Right kidney (tissue), 1 donor: ENCODE measurements around the gene DCST2.
"Not testable (repeated sequence)": the region's sequence is repeated elsewhere in the genome, so short reads cannot be mapped to it uniquely, and the experiment has no call there.

ENCODE experiments used
- DNase-seq: peaks from one replicate; pipeline ENCODE4 v3.0.0-alpha.2; 2016

DCST2 gene

DNA sequence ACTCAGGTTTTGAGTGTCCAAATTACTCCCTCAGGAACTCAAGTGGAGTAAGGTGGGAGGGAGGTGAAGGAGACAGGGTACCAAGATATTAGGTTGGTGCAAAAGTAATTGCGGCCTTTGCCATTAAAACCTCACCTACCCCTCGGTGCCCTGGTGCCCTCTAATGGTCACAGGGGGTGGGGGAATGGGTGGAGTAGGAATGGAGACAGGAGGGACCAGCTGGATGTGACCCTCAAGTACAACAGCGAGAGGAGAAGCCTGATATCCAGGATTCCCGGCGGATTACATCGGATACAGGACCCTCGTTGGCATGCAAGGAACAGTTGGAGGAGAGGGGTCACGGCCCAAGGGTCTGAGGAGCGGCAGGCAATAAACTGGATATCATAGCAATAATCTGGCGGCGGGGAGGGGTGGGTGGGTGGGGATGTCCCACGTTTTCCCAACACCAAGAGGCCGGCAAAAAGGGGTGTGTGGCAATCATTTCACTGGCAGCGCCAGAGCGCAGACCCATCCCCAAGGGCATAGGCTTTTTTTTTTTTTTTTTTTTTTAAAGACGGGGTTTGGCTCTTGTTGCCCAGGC, 35.3 kb downstream of the DCST2 start:
- DNase-seq = no peak

DNA sequence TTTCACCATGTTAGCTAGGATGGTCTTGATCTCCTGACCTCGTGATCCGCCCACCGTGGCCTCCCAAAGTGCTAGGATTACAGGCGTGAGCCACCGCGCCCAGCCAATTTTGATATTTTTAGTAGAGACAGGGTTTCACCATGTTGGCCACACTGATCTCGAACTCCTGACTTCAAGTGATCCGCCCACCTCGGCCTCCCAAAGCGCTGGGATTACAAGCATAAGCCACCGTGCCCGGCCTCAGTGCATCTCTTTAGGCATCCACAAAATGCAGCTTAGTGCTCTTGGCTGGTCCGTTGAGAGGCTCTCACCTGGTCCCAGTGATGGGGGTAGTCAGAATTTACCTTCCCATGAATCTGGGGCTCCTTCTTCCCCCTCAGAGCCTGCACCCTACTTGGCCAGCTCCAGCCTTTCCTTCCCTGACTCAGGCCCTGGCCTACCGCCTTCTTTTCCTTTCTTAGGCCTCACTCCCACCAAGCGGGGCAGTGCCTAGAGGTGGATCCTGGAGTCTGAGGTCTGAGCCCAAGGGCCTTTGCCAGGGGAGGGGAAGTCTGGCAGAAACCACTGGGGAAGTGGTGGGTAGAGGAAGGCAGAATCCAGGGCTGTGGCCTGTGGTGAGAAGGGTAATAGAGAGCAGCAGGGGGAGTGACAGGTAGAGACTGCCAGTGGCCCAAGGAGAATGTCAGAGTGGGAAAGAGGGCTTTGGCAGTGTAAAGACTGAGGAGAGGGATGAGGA, 36.4 kb downstream of the DCST2 start:
- DNase-seq = no peak

DNA sequence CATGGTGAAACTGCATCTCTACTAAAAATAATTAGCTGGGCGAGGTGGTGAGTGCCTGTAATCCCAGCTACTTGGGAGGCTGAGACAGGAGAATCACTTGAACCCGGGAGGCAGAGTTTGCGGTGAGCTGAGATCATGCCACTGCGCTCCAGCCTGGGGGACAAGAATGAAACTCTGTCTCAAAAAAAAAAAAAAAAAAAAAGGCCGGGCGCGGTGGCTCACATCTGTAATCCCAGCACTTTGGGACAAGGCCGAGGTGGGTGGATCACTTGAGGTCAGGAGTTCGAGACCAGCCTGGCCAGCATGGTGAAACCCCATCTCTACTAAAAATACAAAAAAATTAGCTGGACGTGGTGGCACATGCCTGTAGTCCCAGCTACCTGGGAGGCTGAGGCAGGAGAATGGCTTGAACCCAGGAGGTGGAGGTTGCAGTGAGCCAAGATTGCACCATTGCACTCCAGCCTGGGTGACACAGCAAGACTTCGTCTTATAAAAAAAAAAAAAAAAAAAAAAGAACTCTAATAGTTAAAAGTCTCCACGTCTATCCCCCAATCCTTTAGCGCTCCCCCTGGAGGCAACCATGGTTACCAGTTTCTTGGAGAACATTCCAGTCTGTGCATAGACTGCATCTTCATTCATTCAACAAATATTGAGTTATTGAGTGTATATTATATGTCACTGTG, 38.1 kb downstream of the DCST2 start:
- DNase-seq = not testable (repeated sequence)

DNA sequence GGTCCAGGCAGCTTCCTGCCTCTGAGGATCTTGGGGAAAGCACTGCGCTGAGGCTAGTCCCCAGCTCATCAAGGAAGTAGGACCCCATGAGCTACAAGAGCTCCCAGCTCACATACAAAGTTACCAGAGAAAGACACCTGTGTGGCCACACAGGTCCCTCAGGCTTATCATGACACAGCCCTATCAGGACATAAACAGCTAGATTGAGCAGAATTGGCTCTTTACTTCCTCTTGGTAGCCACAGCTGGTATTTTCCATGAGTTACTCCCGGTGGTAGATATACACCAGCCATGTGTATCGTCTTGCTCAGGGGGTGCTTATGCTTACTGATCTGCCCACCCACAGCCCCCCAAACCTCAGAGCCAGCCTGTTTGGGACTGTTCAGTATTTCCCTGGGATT, 39.0 kb downstream of the DCST2 start:
- no peak for DNase-seq

DNA sequence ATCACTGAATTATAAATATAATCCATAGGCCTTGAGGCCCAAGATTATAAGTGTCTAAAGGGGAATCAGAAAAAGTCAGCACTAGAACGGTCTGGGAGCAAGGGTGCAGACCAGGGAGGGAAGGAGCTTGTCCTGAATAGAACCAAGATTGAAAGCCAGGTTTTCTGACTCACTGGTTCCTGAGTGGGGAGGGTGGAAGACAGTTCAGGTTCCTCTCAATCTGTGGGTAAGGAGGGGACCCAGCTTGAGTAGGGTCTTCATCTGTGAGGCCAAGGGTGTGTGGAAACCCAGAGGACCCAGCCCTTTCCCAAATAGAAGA, 39.4 kb downstream of the DCST2 start:
- DNase-seq = no peak

DNA sequence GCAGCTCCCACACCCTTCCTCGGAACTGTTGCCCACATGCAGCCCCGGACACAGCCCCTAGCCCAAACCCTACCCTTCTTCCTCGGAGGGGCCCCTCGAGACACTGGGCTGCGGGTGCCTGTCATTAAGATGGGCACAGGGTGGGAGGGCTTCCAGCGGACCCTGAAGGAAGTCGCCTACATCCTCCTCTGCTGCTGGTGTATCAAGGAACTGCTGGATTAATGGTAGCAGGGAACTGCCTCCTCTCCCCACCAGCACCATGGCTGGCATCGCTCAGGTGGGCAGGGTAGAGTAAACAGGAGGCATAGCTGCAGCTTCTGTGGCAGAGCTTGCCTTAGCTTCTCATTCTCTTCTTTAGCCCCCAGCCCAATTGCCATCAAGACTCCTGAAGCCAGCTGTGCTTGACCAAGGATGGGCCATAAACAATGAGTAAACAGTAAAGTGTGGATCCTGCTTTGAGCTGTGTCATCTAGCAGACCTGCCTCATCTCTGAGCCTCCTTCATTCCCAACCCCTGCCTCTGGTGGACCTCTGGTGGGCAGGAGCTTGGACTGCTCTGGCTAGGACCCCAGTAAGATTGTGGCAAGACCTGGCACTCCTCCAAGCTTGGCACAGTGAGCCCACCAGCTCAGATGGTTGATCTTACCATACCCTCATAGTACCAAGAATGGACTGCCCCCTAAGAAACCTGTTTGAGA, 39.9 kb downstream of the DCST2 start, which contains the start of gene LENEP:
Gene LENEP (plus strand): TSS at position 15 of the 697 bp plus-strand sequence. CDS start 22 bp downstream, at position 37.
- no peak for DNase-seq

- no peak for DNase-seq
Measured at GRCh38 chr1:154992721-154993571, 40.6 kb downstream of the DCST2 start.

- DNase-seq = no peak
Measured at GRCh38 chr1:154990276-154990675, 43.3 kb downstream of the DCST2 start.

DNA sequence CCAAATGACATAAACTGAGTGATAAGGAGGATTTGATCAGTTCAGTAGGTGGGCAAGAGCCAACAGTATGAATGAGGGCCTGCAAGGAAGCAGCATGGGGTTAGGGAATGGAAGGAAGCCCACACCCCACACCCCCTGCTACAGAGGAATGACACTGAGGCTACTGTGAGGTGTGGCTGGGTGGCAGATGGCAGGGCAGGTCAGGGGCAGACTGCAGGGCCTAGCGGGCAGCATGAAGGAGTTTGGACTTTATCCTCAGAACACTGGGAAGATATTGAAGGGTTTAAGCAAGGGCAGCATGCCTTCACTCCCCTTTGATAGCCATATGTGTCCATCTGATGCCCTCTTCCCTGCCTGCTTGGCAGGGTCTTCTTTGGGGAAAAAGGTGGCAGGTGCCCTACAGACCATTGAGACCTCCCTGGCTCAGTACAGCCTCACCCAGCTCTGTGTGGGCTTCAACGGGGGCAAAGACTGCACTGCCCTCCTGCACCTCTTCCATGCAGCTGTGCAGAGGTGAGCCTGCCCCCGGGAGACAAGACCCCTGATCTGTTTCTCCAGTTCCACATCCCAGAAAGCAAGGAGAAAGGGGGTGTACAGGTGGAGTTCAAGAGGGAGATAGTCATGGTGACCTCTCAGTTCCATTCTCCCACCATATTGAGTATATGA, 44.3 kb downstream of the DCST2 start:
- no peak for DNase-seq

DNA sequence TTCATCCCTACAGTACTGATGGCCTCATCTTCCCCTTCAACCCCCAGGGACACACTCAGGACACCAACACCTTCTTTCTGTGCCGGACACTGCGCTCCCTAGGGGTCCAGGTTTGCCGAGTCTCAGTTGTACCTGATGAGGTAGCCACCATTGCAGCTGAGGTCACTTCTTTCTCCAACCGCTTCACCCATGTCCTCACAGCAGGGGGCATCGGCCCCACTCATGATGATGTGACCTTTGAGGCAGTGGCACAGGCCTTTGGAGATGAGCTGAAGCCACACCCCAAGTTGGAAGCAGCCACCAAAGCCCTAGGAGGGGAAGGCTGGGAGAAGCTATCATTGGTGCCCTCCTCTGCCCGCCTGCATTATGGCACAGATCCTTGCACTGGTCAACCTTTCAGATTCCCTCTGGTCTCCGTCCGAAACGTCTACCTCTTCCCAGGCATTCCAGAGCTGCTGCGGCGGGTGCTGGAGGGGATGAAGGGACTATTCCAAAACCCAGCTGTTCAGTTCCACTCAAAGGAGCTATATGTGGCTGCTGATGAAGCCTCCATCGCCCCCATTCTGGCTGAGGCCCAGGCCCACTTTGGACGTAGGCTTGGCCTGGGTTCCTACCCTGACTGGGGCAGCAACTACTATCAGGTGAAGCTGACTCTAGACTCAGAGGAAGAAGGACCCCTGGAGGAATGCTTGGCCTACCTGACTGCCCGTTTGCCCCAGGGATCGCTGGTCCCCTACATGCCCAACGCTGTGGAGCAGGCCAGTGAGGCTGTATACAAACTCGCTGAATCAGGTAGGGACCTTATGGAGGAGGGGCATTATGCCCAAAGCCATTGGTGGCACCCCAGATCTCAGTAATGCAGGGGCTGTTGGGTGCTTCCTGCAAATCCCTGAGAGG, 45.3 kb downstream of the DCST2 start:
- no peak for DNase-seq

- no peak for DNase-seq
Measured at GRCh38 chr1:154987326-154987725, 46.3 kb downstream of the DCST2 start.

GRCh38 chr1:154986736-154987135, 46.8 kb downstream of the DCST2 start:
- not testable (repeated sequence) for DNase-seq

GRCh38 chr1:154983776-154984466, 49.7 kb downstream of the DCST2 start:
- no peak for DNase-seq

DNA sequence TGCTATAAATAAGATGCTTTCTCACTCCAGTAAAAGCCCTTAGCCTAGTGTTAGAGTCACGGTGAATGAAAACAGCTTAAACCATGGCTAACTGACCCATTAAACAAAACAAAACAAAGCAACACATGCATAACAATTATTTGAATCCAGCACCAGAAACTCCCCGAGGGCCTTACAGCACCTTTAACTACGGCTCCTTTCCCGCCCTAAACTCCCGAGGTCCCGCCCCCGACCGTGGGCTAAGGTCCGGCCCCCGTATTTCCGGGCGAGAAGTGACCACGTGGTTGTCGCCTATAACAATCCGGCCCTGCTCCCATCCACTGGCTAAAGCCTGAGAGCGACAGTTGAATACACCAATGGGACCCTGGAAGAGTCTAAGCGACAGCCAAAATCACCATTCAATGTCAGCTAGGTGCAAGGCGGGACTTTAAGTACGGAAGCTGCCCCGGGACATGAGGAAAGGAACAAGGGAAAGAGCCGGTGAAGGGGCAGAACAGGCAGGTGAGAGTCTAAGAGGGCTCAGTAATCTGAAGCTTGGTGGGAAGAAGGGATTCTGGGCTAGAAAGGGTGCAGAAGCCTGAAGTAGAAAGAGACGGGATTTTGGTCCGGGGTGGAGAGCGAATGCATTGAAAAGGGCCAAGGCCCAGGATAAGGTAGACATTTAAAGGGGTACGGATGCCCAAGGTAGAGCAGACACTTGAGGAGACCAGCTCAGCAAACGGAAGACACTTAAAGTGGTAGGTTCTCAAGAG, 50.5 kb downstream of the DCST2 start, which contains the start of gene FLAD1:
Gene FLAD1 (plus strand): TSS at position 448 of the 752 bp plus-strand sequence. CDS start 351 bp downstream, outside the sequence.
- peak; percentile 80 for DNase-seq

DNA sequence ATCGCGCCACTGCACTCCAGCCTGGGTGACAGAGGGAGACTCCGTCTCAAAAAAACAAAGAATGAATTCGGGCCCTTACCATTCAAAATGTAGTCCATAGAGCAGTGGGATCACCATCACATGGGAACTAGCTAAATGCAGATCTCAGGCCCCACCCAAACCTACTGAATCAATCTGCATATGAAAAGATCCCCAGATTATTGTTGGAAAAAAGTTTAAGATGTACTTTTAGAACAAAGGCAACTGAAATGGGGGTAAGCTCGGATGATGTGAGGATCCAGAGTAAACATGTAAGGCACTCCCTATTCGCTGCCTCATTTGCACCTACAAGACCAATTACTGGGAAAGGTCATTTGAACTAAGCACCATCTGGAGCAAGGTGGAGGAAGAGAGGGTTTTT, 51.2 kb downstream of the DCST2 start:
- no peak for DNase-seq

GRCh38 chr1:154978360-154978759, 55.2 kb downstream of the DCST2 start:
- no peak for DNase-seq

DNA sequence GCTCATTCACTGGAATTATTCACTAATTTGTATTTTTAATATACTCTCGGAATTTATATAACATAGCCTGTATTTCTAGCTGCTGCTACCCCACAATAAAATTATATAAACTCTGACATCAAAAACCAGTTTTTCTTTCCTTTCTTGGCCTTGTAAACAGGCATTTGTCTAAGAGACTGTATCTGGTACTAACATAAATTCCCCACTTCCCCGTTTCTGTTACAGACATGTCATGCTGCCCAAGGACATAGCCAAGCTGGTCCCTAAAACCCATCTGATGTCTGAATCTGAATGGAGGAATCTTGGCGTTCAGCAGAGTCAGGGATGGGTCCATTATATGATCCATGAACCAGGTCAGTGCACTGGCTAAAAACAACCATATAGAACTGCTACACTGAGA, 55.8 kb downstream of the DCST2 start:
- DNase-seq = not testable (repeated sequence)

DNA sequence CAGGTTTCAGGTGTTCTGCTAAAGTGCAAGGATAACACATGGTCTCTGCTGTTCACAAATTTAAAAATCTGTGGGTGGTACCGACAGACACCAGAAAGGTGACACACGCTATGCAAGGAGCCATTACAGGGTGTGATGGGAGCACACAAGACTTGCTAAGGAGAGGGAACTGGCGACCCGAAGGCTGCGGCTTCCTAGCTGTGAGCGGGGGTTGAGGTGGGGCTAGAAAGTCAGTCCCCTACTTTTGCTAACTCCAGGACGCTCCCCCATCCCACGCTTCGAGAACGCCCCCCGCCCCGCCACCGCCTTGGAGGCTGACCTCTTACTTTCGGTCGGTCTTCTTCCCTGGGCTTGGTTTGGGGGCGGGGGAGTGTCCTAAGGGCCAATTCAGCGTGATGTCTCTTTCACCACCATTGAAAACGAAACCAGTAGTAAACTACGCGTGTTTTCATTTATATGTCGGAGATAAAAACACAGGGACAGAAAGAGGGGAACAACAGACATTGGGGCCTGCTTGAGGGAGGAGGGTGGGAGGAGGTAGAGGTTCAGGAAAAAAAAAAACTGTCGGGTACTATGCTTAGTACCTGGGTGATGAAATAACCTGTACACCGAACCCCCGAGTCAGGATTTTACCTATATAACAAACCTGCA, 58.0 kb downstream of the DCST2 start:
- peak; percentile 74 for DNase-seq
